ENCODE data around the gene UBTF. TPM values are rescaled to one million over a fixed set of nuclear protein-coding genes. Genes with fewer than 3 reads are reported as not detected.

The UBTF gene
- total RNA-seq, 3 donors from 2014 or later, result 147 to 158 (median 154) TPM

GRCh38 chr17:44213403-44214229, 5.9 kb downstream of the UBTF start:
- DNase-seq (no peak), ATAC-seq (no peak)
- Mint-ChIP-seq H3K9me3 (no peaks in the 10 kb centered on the region), H3K4me1 (ENCODE audit: low read depth) (peaks cover 69% of the 10 kb centered on the region), H3K36me3 (ENCODE audit: insufficient read depth) (peaks cover 46% of the 10 kb centered on the region), H3K27me3 (ENCODE audit: low read depth) (no peaks in the 10 kb centered on the region), H3K4me3 (no peak overlapping the region)

GRCh38 chr17:44212507-44213402, 6.7 kb downstream of the UBTF start:
- Mint-ChIP-seq H3K4me3 (no peak overlapping the region), H3K9me3 (no peaks in the 10 kb centered on the region), H3K27me3 (ENCODE audit: low read depth) (no peaks in the 10 kb centered on the region), H3K4me1 (ENCODE audit: low read depth) (peaks cover 72% of the 10 kb centered on the region), H3K36me3 (ENCODE audit: insufficient read depth) (peaks cover 52% of the 10 kb centered on the region)
- no peak for ATAC-seq
- DNase-seq, result no peak

GRCh38 chr17:44211281-44212265, 7.9 kb downstream of the UBTF start:
- ATAC-seq (no peak), DNase-seq (no peak)
- H3K4me3 Mint-ChIP-seq, result no peak overlapping the region
- no peaks in the 10 kb centered on the region for H3K27me3 Mint-ChIP-seq (ENCODE audit: low read depth)
- H3K36me3 Mint-ChIP-seq (ENCODE audit: insufficient read depth), result peaks cover 49% of the 10 kb centered on the region
- H3K9me3 Mint-ChIP-seq, result no peaks in the 10 kb centered on the region
- H3K4me1 Mint-ChIP-seq (ENCODE audit: low read depth), result peaks cover 63% of the 10 kb centered on the region

- ATAC-seq, result peak; percentile 92 to 93
- H3K9me3 Mint-ChIP-seq, result no peaks in the 10 kb centered on the region
- peak; percentile 89 for DNase-seq
- peaks cover 53% of the 10 kb centered on the region for H3K4me1 Mint-ChIP-seq (ENCODE audit: low read depth)
- no peaks in the 10 kb centered on the region for H3K27me3 Mint-ChIP-seq (ENCODE audit: low read depth)
- peaks cover 43% of the 10 kb centered on the region for H3K36me3 Mint-ChIP-seq (ENCODE audit: insufficient read depth)
- H3K4me3 Mint-ChIP-seq, result peak overlapping the region; percentile 78
These were observed 8.9 kb downstream of the UBTF start for GRCh38 chr17:44210342-44211192.

GRCh38 chr17:44209786-44210341, 9.6 kb downstream of the UBTF start:
- Mint-ChIP-seq H3K36me3 (ENCODE audit: insufficient read depth) (peaks cover 37% of the 10 kb centered on the region), H3K4me3 (peak overlapping the region; percentile 78), H3K27me3 (ENCODE audit: low read depth) (no peaks in the 10 kb centered on the region)

GRCh38 chr17:44207743-44208142, 11.7 kb downstream of the UBTF start:
- H3K9me3 Mint-ChIP-seq, result no peaks in the 10 kb centered on the region
- no peaks in the 10 kb centered on the region for H3K27me3 Mint-ChIP-seq (ENCODE audit: low read depth)
- no peak for ATAC-seq
- H3K4me1 Mint-ChIP-seq (ENCODE audit: low read depth), result peaks cover 43% of the 10 kb centered on the region
- peaks cover 22% of the 10 kb centered on the region for H3K36me3 Mint-ChIP-seq (ENCODE audit: insufficient read depth)
- no peak overlapping the region for H3K4me3 Mint-ChIP-seq
- DNase-seq, result no peak

More at GRCh38 chr17:44209786-44210341, 9.6 kb downstream of the UBTF start:
- H3K4me1 Mint-ChIP-seq (ENCODE audit: low read depth), result peaks cover 46% of the 10 kb centered on the region
- ATAC-seq (peak; percentile 76 to 77), DNase-seq (no peak)
- H3K9me3 Mint-ChIP-seq, result no peaks in the 10 kb centered on the region

GRCh38 chr17:44207319-44207718, 12.2 kb downstream of the UBTF start:
- H3K27me3 Mint-ChIP-seq (ENCODE audit: low read depth), result no peaks in the 10 kb centered on the region
- H3K4me1 Mint-ChIP-seq (ENCODE audit: low read depth), result peaks cover 42% of the 10 kb centered on the region
- H3K36me3 Mint-ChIP-seq (ENCODE audit: insufficient read depth), result peaks cover 22% of the 10 kb centered on the region
- H3K4me3 Mint-ChIP-seq, result peak overlapping the region; percentile 21
- DNase-seq, result no peak
- no peaks in the 10 kb centered on the region for H3K9me3 Mint-ChIP-seq
- no peak for ATAC-seq

GRCh38 chr17:44206825-44207155, 12.7 kb downstream of the UBTF start:
- peaks cover 22% of the 10 kb centered on the region for H3K36me3 Mint-ChIP-seq (ENCODE audit: insufficient read depth)
- no peak overlapping the region for H3K4me3 Mint-ChIP-seq
- no peaks in the 10 kb centered on the region for H3K27me3 Mint-ChIP-seq (ENCODE audit: low read depth)
- H3K4me1 Mint-ChIP-seq (ENCODE audit: low read depth), result peaks cover 42% of the 10 kb centered on the region
- ATAC-seq (no peak), DNase-seq (no peak)
- no peaks in the 10 kb centered on the region for H3K9me3 Mint-ChIP-seq

GRCh38 chr17:44205962-44206824, 13.3 kb downstream of the UBTF start:
- peaks cover 38% of the 10 kb centered on the region for H3K4me1 Mint-ChIP-seq (ENCODE audit: low read depth)
- ATAC-seq, result no peak

GRCh38 chr17:44204441-44204882, 15.0 kb downstream of the UBTF start:
- H3K4me3 Mint-ChIP-seq, result no peak overlapping the region
- ATAC-seq (no peak), DNase-seq (no peak)
- H3K36me3 Mint-ChIP-seq (ENCODE audit: insufficient read depth), result peaks cover 16% of the 10 kb centered on the region
- H3K4me1 Mint-ChIP-seq (ENCODE audit: low read depth), result peaks cover 31% of the 10 kb centered on the region
- no peaks in the 10 kb centered on the region for H3K27me3 Mint-ChIP-seq (ENCODE audit: low read depth)
- no peaks in the 10 kb centered on the region for H3K9me3 Mint-ChIP-seq

More at GRCh38 chr17:44205962-44206824, 13.3 kb downstream of the UBTF start:
- H3K27me3 Mint-ChIP-seq (ENCODE audit: low read depth), result no peaks in the 10 kb centered on the region
- DNase-seq, result no peak
- H3K36me3 Mint-ChIP-seq (ENCODE audit: insufficient read depth), result peaks cover 22% of the 10 kb centered on the region
- H3K9me3 Mint-ChIP-seq, result no peaks in the 10 kb centered on the region
- no peak overlapping the region for H3K4me3 Mint-ChIP-seq

GRCh38 chr17:44203731-44204440, 15.6 kb downstream of the UBTF start:
- Mint-ChIP-seq H3K4me3 (no peak overlapping the region), H3K27me3 (ENCODE audit: low read depth) (no peaks in the 10 kb centered on the region), H3K36me3 (ENCODE audit: insufficient read depth) (peaks cover 16% of the 10 kb centered on the region), H3K9me3 (no peaks in the 10 kb centered on the region), H3K4me1 (ENCODE audit: low read depth) (peaks cover 31% of the 10 kb centered on the region)
- DNase-seq, result no peak
- ATAC-seq, result no peak

- peaks cover 31% of the 10 kb centered on the region for H3K4me1 Mint-ChIP-seq (ENCODE audit: low read depth)
- ATAC-seq (no peak), DNase-seq (no peak)
- H3K4me3 Mint-ChIP-seq, result peak overlapping the region; percentile 0
- H3K27me3 Mint-ChIP-seq (ENCODE audit: low read depth), result no peaks in the 10 kb centered on the region
- no peaks in the 10 kb centered on the region for H3K9me3 Mint-ChIP-seq
- H3K36me3 Mint-ChIP-seq (ENCODE audit: insufficient read depth), result peaks cover 10% of the 10 kb centered on the region
These were observed 16.7 kb downstream of the UBTF start for GRCh38 chr17:44202756-44203155.

Data from activated T-cell treated with anti-CD3 and anti-CD28 coated beads, Interleukin-2, amount 50 U/mL, for 4 hours (primary cell).